ENCODE measurements around the gene RECK.

DNA sequence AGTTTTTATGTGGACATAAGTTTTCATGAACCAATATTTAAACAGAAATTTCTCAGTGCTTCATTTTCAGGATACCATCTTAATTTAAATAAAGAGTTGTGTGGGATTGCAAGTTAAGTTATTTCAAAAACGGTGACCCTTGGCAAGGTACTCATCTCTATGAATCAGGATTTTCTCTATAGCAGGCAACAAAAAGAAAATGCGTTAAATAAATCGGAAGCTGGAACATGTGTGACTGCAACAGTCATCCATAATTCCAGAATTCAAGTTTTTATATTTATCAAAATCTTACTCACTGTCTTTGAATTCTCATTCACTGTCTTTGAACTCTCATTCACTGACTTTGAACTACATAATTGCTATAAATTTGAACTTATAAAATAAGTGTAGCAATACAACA is 5.8 kb upstream of the RECK start:
- no peak for TF ChIP-seq CTCF (IDR thresholded peaks at IDR 0.05)
- no peak for TF ChIP-seq POLR2A (IDR thresholded peaks at IDR 0.05)
